ENCODE measurements around the gene ARHGEF7.

The ARHGEF7 gene

GRCh38 chr13:111110054-111110453 is 5.1 kb upstream of the ARHGEF7 start:
- no peak for DNase-seq (ENCODE audit: low read depth)

- DNase-seq (ENCODE audit: low read depth), result no peak
These were observed 3.7 kb upstream of the ARHGEF7 start for GRCh38 chr13:111111376-111111937.

- no peak for DNase-seq (ENCODE audit: low read depth)
These were observed 2.9 kb upstream of the ARHGEF7 start for GRCh38 chr13:111112196-111112595.

GRCh38 chr13:111114362-111115060 is 599 bp upstream of the ARHGEF7 start:
- no peak for DNase-seq (ENCODE audit: low read depth)

GRCh38 chr13:111115965-111116521 is 933 bp downstream of the ARHGEF7 start:
- DNase-seq (ENCODE audit: low read depth), result no peak

- no peak for DNase-seq (ENCODE audit: low read depth)
These were observed 1.7 kb downstream of the ARHGEF7 start for GRCh38 chr13:111116856-111117255.

GRCh38 chr13:111117289-111117688 is 2.2 kb downstream of the ARHGEF7 start:
- no peak for DNase-seq (ENCODE audit: low read depth)

- DNase-seq (ENCODE audit: low read depth), result no peak
These were observed 2.9 kb downstream of the ARHGEF7 start for GRCh38 chr13:111117961-111118360.

- no peak for DNase-seq (ENCODE audit: low read depth)
These were observed 3.9 kb downstream of the ARHGEF7 start for GRCh38 chr13:111118898-111119607.

- no peak for DNase-seq (ENCODE audit: low read depth)
These were observed 4.9 kb downstream of the ARHGEF7 start for GRCh38 chr13:111119966-111120365.

GRCh38 chr13:111120422-111120821 is 5.3 kb downstream of the ARHGEF7 start:
- no peak for DNase-seq (ENCODE audit: low read depth)

GRCh38 chr13:111120913-111121312 is 5.8 kb downstream of the ARHGEF7 start:
- DNase-seq (ENCODE audit: low read depth), result no peak

GRCh38 chr13:111121506-111121905 is 6.4 kb downstream of the ARHGEF7 start:
- DNase-seq (ENCODE audit: low read depth), result no peak

- DNase-seq (ENCODE audit: low read depth), result no peak
These were observed 6.9 kb downstream of the ARHGEF7 start for GRCh38 chr13:111122056-111122455.

- no peak for DNase-seq (ENCODE audit: low read depth)
These were observed 7.5 kb downstream of the ARHGEF7 start for GRCh38 chr13:111122631-111123030.

- no peak for DNase-seq (ENCODE audit: low read depth)
These were observed 8.1 kb downstream of the ARHGEF7 start for GRCh38 chr13:111123221-111123620.

- DNase-seq (ENCODE audit: low read depth), result no peak
These were observed 8.5 kb downstream of the ARHGEF7 start for GRCh38 chr13:111123649-111124048.

GRCh38 chr13:111126509-111126908 is 11.4 kb downstream of the ARHGEF7 start:
- no peak for DNase-seq (ENCODE audit: low read depth)

- DNase-seq (ENCODE audit: low read depth), result no peak
These were observed 14.5 kb downstream of the ARHGEF7 start for GRCh38 chr13:111129465-111130115.

GRCh38 chr13:111130116-111130508 is 15.0 kb downstream of the ARHGEF7 start:
- DNase-seq (ENCODE audit: low read depth), result no peak

- DNase-seq (ENCODE audit: low read depth), result no peak
These were observed 15.9 kb downstream of the ARHGEF7 start for GRCh38 chr13:111131048-111131447.

- no peak for DNase-seq (ENCODE audit: low read depth)
These were observed 16.5 kb downstream of the ARHGEF7 start for GRCh38 chr13:111131611-111132010.

GRCh38 chr13:111132948-111133347 is 17.8 kb downstream of the ARHGEF7 start:
- DNase-seq (ENCODE audit: low read depth), result no peak
